NAMALWA (cell line): ENCODE results near the gene CAST.
"Not testable (repeated sequence)": the region's sequence is repeated elsewhere in the genome, so short reads cannot be mapped to it uniquely, and the experiment has no call there.

Source experiments
- DNase-seq: peaks from one replicate; pipeline ENCODE4 v3.0.0-alpha.2; 2015; ENCODE audit warnings: low spot score

Gene CAST

DNA sequence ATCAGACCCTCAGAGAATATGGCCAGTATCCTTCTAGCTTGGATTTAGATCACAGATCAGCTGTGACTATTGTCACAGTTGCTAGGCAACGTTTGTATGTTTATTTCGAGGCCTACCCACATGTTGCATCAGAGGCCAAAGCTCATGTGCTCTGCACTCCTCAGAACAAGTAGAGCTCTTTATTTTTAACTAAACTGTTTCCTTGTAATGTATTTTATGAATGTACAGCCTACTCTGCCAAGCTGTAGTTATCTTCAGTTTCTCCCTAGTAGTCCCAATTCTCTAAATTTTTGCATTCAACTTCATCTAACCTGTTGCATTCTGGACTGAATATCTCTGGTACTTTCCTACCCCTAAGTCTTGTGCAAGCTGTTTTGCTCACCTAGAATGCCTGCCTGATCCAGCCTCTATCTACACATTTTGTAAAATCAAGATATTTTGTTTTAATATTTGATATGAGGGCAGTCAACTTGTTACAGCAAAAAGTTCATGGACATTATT is 52.8 kb downstream of the CAST start:
- DNase-seq: peak; percentile 40

DNA sequence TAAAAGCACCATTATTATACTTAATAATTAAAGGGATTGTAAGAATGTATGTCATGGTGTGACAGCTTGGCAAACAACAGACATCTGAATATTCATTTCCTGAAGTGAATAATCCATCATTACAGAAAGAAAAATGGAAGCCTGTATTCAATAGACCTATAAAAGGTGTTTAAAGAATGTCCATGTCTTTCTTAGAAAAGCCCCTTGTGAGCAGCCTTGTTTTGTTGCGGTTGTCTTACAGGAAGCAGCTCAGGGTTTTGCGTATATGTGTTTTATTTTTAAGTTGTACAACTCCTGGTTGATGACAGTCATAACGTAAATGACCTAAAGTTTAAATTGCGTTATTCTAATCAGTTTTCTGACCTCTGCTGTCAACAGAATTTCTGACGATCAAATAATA is 53.8 kb downstream of the CAST start:
- DNase-seq: no peak

DNA sequence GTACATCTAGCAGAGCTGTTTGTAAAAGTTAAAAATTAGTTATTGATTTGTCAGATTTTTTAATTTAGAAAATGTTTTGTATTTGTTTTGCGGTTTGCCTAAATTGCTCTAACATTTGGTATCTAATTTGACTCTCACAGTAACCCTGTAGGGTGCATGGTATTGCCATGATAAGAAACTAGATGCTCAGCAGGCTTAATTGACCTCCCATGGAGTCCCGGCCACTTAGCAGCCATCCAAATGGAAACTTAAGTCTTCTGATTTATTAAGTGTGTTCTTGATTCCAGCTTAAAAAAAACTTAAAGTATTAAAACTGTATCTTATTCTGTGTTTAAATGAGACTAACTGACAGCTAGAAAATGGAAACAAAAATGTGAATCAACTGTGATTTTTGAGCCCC is 54.5 kb downstream of the CAST start:
- no peak for DNase-seq

DNA sequence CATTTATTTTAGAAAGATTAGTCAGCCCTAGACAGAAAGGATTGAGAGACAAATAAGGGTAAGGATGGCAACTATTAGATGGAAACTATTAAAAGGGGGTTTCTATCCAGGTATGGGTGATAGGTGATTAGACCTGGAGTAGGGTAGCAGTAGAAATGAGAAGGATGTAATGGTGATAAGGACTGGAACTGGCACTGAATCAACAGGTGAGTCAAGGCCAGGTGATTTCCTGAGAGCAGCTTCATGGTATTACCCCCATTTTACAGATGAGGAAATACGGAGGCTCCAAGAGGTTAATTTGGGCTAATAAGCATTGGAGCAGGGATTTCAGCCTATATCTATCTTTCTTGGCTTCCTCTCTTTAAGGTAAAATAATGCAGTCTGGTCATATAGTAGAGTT is 55.7 kb downstream of the CAST start:
- DNase-seq: no peak

DNA sequence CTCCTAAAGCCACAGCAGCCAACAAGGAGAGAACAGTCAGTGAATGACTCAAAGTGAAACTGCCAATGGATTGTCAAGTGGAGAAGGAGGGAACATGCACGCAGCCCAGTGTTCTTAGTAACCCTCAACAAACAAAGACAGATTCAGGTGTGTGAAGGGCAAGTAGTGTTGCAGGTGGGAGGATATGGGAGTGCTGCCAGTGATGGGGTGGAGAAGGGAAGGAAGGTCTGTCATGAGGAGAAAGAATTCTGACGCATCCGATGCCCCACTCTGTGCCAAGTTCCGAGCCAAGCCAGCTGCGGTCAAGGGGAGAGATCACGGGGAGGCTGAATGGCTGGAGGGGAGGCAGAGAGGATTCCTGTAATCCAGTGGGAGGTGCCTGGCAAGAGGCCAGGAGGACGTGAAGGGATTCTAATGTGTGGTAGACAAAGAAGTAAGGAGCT is 56.5 kb downstream of the CAST start:
- no peak for DNase-seq

DNA sequence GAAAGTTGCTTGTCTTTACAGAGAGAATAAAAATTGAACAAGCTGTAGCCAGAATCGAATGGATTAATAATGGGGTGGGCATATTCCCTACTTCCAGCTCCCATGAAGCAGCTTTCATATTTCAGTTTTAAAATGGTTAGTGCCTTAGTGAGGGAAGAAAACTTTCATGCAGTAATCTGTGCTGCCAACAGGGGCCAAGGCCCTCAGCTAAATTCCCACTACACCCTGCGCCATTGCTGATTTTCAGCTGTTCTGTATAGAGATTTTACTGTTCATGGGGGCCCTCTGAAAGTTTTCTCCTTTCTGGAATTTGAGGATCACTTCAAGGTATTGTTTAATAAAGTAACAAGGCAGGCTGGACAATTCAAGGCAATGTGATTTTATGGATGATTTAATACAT is 58.2 kb downstream of the CAST start:
- peak; percentile 10 for DNase-seq

DNA sequence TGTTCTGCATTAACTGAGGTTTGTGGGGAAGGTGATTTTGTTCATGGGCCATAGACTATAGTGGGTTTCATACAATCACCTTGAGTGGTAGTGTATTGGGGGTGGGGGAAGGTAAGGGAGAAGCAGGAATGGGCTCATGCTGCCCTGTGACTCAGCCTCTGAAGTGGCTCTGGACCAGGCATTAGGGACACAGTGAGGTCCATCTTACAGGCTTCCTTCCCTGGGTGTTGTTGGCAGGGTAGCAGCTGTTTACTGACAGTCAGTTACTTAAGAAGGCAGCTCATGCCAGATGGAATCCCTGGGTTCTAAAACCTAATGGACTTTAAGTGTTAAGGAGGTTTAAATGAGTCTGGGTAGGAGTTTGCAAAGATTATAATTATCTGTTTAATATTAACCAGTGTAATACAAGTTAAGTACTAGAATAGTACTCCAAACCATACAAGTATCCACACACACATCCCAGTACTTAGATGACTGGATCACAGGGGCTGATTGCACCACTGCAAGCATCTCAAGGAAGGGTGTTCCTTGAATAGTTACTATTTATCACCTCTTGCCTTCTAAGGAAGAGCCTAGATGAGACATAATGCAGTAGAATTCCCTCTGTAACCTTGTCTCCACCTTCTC is 59.3 kb downstream of the CAST start:
- DNase-seq: no peak

DNA sequence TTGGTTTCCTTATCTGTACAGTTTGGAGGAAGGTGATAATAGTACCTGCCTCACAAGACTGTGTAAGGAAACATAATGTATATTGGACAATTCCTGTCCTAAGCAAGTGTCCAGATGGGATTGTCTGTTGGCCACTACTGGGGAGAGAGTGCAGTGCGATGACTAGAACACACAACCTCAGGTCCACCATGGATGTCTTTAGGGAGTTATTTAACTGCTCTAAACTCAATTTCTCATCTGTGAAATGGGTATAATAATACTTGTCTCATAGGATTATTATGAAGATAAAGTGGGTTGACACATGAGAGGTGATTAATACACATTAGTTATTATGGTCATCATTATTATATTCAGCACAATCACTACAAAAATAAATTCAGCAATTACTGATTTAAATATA is 63.1 kb downstream of the CAST start:
- no peak for DNase-seq

DNA sequence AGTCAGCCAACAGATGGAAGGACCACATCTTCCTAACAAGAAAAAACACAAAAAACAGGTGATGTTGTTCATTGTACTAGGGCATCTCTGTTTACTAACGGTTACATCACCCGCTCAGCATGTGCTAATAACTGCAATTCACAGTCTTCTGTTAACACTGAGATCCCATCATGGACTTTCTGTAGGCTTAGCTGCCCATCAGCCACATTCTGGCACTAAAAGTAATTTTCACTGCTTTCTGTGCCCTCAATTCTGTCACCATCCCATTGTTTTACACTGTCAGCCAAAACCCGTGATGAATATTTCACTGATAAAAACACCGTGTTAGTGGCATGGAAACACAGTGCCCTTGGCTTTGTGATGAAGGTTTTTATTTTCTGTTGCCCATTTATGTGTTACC is 64.6 kb downstream of the CAST start:
- DNase-seq: no peak

DNA sequence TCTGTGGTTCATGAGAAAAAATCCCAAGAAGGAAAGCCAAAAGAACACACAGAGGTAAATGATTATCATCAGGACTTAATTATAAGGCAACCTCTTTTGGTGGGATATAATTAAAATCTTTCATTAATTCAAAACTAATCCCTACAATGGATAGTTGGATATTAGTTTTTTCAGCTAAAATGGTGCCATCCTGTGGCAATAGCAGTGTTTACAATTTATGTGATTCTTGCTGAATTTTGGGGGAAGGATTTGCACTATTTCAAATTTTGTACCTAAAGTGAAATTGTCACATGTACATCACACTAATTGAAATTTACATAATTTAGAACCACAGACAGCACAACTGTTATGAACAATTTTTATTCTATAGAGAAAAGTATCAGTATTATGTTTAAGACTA is 67.0 kb downstream of the CAST start:
- peak; percentile 15 for DNase-seq

DNA sequence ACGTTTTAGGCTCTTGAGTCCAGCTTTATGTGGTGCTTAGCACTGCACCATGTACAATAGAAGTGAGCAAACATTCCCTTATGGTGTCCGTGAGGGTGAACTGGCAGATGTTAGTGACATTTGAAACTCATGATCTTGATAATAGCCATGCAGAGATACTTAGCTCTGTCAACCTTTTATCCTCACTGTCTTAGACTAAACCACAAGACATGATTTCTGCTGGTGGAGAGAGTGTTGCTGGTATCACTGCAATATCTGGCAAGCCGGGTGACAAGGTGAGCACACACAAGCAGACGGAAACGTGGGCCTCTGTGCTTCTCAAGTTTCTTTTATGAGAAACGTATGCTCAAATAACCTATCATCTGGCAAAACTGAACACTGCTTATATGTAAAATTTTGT is 68.4 kb downstream of the CAST start:
- no peak for DNase-seq

DNA sequence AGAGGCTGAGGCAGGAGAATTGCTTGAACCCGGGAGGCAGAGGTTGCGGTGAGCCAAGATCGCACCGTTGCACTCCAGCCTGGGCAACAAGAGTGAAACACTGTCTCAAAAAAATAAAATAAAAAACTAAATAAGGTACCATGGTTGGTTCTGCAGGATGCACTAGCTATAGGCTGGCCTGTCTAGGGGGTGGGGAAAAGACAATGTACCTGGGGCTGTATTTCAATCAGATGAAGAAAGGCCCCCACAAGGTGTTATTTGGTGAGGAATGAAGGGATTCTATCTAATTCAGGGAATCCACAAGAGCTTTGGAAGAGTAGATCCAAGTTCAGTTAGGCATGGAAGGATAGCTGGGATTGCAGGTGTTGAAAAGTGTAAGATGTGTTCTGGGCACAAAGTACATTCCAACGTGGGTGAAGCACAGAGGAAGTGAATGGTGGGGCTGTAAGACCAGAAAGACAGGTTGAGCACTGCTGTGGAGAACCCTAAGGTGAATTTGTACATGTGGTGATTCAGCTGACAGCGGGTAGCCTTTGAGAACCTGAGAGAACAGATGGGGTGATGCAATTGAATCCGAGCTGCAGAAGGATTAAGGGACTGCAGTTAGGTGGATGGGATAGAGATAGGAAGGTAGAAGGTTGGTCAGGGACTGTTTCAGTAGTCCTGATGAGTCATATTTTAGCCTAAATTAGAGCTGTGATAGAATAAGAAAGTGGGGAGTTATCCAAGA is 71.8 kb downstream of the CAST start:
- DNase-seq: no peak

DNA sequence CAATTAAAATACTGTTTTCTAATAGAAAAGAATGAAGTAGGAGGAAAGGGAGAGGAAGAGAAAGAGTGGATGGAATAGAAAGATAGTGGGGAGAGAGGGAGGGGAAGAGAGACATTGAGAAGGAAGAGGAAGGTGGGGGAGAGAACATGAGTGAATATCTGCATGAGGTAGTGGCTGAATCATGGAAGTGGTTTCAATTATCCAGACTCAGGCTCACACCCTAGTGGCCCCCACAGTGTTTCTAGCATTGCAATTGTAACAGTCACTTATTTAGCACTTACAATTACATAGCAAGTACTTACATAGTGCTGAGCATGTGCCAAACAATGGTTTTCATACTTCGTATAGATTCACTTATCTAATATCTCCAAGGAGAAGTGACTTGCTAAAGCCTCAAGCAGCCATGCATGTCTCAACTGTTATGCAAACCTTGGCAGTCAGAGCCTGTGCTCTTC is 72.7 kb downstream of the CAST start:
- no peak for DNase-seq

DNA sequence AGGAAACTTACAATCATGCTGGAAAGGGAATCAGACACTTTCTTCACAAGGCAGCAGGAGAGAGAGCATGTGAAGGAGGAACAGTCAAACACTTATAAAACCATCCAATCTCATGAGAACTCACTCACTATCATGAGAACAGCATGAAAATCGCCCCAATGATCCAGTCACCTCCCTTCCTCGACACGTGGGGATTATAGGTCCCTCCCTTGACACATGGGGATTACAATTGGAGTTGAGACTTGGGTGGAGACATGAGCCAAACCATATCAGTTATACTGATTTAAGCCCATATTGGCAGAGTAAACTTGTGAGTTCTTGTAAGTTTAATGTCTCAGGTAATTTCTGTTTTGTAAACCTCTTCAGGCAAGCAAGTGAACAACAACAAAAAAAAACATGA is 74.8 kb downstream of the CAST start:
- no peak for DNase-seq

DNA sequence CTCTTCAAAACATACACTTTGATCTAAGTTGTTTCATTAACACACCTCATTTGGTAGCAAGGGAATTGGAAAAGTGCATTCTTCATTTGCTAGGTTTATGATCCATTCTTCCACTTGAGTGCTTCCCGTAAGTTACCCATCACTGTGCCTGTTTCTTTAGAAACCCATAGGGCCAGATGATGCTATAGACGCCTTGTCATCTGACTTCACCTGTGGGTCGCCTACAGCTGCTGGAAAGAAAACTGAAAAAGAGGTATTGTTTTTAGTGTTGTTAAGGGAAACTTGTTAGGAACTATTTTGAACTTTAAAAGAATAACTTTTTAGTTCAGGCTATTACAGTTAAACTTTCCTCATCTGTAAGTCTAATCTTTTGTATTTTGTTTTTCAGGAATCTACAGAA is 78.9 kb downstream of the CAST start:
- DNase-seq: no peak

DNA sequence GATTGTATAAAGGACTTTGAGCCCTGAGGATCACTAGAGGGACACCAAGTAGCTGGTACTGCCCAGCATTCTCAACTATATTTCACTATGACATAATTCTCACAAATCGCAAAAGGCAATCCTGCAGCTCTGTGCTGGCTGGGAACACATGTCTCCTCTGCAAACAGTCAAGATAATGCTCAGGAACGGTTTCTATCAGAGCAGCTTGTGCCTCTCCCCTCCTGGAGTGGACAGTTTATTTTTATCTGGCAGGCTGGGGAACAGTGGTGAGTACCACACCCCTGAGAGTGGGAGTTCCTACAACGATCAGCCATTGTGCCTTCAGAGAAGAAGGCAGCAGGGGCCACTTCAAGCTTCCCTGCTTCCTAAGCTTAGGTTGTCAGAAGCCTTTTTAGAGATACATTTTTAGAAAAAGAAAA is 79.7 kb downstream of the CAST start:
- DNase-seq: no peak

DNA sequence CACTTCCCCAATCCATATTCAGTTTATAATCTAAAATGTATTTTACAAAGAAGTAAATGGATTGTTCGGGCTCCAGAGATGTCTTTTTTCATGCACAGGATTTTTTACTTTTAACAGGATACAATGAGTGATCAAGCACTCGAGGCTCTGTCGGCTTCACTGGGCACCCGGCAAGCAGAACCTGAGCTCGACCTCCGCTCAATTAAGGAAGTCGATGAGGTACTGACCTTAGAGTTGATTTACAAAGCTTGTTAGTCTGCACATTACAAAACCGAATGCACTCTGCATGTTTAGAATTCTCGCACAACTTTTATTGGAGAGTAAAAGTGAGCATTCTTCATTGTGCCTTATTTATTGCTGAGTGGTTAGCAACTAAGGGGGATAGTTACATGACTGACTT is 80.4 kb downstream of the CAST start:
- no peak for DNase-seq

DNA sequence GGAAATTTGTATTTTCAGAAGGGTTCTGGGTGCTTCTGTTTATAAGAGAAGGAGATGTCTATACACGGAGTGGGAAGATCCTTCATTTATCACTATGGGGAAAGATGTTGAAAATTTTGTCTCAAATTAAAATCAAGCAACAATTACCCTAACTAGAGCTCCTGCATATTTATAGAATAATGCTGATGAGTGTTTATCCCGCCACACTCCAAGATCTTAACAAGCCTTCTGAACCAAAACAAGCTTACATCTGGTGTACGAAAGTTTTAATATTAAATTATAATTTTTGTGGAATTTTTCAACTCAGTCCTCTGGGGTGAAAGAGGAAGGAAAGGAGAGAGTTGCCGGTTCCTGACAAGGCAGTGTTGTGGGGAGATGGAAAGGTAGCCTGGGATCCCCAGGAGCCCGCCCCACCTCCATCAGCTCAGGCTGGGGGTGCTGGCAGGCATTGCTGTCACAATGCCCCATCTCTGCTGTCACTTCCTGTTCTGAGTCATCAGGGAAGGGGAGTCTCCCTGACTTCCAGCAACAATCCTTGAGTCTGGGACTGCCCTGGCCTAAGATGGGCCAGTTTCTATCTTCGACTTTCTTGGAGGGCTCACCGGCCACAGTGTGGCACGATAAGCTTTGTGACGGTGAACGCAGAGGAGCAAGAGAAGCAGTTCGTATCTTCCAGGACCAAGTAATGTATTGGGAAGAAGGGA is 81.0 kb downstream of the CAST start:
- no peak for DNase-seq

DNA sequence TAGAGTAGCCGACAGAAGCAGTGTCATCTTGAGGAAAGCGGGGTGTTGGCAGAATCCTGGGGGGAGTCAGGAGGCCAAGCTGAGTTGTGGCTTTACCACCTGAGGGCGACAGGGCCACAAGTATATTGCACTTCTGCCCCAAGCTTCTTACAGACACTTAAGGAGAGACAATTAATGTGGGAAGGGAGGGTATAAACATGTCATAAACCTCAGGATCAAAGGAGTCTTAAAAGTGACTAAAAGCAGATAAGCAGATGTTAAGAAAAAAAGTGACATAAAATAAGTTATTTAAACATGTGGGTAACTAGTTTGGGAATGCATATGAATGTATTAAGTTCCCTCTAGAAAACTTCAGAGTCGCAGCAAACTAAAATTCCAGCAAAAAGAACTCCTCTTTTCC is 81.6 kb downstream of the CAST start:
- no peak for DNase-seq

DNA sequence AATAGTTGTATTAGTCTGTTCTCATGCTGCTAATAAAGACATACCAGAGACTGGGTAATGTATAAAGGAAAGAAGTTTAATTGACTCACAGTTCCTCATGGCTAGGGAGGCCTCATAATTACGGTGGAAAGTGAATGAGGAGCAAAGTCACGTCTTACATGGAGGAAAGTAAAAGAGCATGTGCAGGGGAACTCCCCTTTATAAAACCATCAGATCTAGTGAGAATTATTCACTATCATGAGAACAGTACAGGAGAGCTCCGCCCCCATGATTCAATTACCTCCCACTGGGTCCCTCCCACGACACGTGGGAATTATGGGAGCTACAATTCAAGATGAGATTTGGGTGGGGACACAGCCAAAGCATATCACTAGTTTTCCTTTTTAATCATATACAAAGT is 82.0 kb downstream of the CAST start:
- not testable (repeated sequence) for DNase-seq

DNA sequence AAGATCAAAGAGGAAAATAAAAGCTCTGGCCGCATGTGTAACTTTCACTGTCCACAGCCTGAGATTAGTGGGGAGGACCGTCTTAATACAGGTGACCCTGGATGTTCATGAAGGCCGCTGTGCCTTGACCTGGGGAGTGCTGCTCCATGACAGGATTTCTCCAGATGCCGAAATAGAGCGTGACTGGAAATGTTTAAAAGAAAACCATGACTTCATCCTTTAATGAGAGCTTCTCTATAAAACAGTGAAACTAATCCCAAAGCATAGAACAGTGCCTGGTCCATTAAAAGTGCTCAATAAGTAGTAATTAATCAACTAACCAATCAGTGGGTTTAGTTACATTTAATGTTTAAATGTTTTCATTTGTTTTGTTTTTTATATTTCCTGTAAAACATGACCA is 82.8 kb downstream of the CAST start:
- DNase-seq: no peak

DNA sequence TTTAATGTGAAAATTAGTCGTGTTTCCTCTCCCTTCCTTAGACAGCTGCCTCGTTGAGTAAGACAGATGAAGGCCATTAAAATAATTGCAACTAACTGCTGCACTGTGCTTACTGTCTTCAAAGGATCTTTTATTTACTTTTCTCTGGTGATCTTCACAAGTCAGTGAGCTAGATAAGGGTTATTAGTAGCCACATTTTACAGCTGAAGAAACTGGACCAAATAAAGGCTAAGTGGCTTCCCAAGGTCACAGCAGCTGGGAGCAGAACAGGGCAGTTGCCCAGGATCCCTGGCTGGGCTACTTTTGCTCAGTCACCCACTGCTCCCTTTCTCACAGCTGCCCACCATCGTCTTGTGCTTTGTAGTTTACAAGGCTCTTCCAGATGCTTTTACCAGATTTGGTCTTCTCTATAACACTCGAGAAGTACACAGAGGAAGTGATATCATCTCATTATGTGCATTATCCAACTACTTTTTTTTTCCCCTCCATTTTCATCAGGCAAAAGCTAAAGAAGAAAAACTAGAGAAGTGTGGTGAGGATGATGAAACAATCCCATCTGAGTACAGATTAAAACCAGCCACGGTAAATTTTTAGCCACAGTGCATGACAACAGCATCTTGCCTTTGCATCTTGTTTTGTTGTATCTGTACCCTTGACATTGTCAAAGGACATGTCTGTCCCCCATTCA is 83.8 kb downstream of the CAST start:
- DNase-seq: no peak

DNA sequence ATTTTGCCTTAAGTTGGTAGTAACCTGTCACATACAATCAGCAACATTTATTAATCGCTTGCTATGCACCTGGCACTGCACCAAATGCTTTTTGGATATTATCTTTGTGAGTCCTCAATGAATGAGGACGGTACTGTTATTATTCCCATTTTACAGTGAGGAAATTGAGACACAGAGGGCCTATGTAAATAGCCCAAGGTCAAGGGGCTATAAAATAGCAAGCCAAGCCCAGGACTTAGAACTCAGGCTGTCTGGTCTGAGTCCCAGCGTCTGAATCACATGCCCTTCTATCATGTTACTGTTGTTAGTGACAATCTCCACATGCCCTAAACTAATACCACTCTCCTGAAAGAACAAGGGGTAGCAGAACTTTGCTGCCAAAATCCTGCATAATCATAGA is 85.5 kb downstream of the CAST start:
- no peak for DNase-seq
